ENCODE results near the gene NAPG. TPM values are rescaled to one million over a fixed set of nuclear protein-coding genes. Genes with fewer than 3 reads are reported as not detected.
"Not testable (repeated sequence)": the region's sequence is repeated elsewhere in the genome, so short reads cannot be mapped to it uniquely, and the experiment has no call there.

Gene NAPG
- total RNA-seq, 4 donors from 2014 or later: 47.5 to 56.4 (median 53.1) TPM

- intact Hi-C loops (cut with DNase I): no loop called here
- Histone ChIP-seq H3K4me3 (replicated peaks in 1 of 3) (no peak overlapping the region), H3K36me3 (peaks cover 30 to 41% of the 10 kb centered on the region in 2 donors), H3K9me3 (no peaks in the 10 kb centered on the region), H3K27ac (no peak overlapping the region), H3K27me3 (no peaks in the 10 kb centered on the region), H3K4me1 (no peaks in the 10 kb centered on the region)
- TF ChIP-seq POLR2A (IDR thresholded peaks at IDR 0.05) (no peak), CTCF (IDR thresholded peaks at IDR 0.05) (no peak)
- DNase-seq: no peak
Measured at GRCh38 chr18:10543277-10543676, 17.4 kb downstream of the NAPG start.

GRCh38 chr18:10544093-10544748 lies 18.4 kb downstream of the NAPG start:
- Histone ChIP-seq H3K9me3 (no peaks in the 10 kb centered on the region), H3K36me3 (peaks cover 36 to 50% of the 10 kb centered on the region in 2 donors), H3K27me3 (no peaks in the 10 kb centered on the region), H3K4me1 (no peaks in the 10 kb centered on the region), H3K27ac (no peak overlapping the region), H3K4me3 (replicated peaks in 1 of 3) (no peak overlapping the region)
- TF ChIP-seq CTCF (IDR thresholded peaks at IDR 0.05) (no peak), POLR2A (IDR thresholded peaks at IDR 0.05) (no peak)
- no peak for DNase-seq
- WGBS, 2 donors: 88 to 91% methylated on average over 9 of the region's 9 CpGs
- intact Hi-C loops (cut with DNase I): no loop called here

GRCh38 chr18:10546557-10547300 lies 20.9 kb downstream of the NAPG start:
- H3K27me3 ChIP-seq: no peaks in the 10 kb centered on the region
- no peak overlapping the region for H3K4me3 ChIP-seq (replicated peaks in 1 of 3)
- H3K27ac ChIP-seq: no peak overlapping the region
- DNase-seq: no peak
- H3K9me3 ChIP-seq: no peaks in the 10 kb centered on the region
- intact Hi-C loops (cut with DNase I): no loop called here
- H3K4me1 ChIP-seq: no peaks in the 10 kb centered on the region
- 74 to 77% methylated on average over 7 of the region's 7 CpGs for WGBS, 2 donors
- H3K36me3 ChIP-seq: peaks cover 36 to 46% of the 10 kb centered on the region in 2 donors
- TF ChIP-seq POLR2A (IDR thresholded peaks at IDR 0.05): no peak
- no peak for TF ChIP-seq CTCF (IDR thresholded peaks at IDR 0.05)

GRCh38 chr18:10552226-10552625 lies 26.4 kb downstream of the NAPG start:
- Histone ChIP-seq H3K27ac (no peak overlapping the region), H3K36me3 (peaks cover 62 to 64% of the 10 kb centered on the region in 2 donors), H3K27me3 (no peaks in the 10 kb centered on the region), H3K9me3 (no peaks in the 10 kb centered on the region), H3K4me1 (no peaks in the 10 kb centered on the region), H3K4me3 (replicated peaks in 1 of 3) (no peak overlapping the region)
- intact Hi-C loops (cut with DNase I): no loop called here
- DNase-seq: no peak
- no peak for TF ChIP-seq CTCF (IDR thresholded peaks at IDR 0.05)
- no peak for TF ChIP-seq POLR2A (IDR thresholded peaks at IDR 0.05)
- 94 to 96% methylated on average over 3 of the region's 3 CpGs for WGBS, 2 donors

- peaks cover 33 to 34% of the 10 kb centered on the region in 2 donors for H3K36me3 ChIP-seq
- H3K27me3 ChIP-seq; H3K27ac ChIP-seq; H3K9me3 ChIP-seq; intact Hi-C loops (cut with DNase I); DNase-seq; H3K4me3 ChIP-seq (replicated peaks in 1 of 3); H3K4me1 ChIP-seq: not testable (repeated sequence)
- WGBS, 2 donors: 98% methylated on average over 6 to 10 of the region's 10 CpGs
Measured at GRCh38 chr18:10556251-10556650, 30.4 kb downstream of the NAPG start.
